ENCODE measurements around the gene ACSF2.

ACSF2 gene

GRCh38 chr17:50421308-50422051 lies 4.5 kb upstream of the ACSF2 start:
- TF ChIP-seq, protein P1, sequence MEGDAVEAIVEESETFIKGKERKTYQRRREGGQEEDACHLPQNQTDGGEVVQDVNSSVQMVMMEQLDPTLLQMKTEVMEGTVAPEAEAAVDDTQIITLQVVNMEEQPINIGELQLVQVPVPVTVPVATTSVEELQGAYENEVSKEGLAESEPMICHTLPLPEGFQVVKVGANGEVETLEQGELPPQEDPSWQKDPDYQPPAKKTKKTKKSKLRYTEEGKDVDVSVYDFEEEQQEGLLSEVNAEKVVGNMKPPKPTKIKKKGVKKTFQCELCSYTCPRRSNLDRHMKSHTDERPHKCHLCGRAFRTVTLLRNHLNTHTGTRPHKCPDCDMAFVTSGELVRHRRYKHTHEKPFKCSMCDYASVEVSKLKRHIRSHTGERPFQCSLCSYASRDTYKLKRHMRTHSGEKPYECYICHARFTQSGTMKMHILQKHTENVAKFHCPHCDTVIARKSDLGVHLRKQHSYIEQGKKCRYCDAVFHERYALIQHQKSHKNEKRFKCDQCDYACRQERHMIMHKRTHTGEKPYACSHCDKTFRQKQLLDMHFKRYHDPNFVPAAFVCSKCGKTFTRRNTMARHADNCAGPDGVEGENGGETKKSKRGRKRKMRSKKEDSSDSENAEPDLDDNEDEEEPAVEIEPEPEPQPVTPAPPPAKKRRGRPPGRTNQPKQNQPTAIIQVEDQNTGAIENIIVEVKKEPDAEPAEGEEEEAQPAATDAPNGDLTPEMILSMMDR (conservative IDR thresholded peaks at IDR 0.05; ENCODE audit: low read depth), result no peak
- H3K27ac ChIP-seq, result no peak overlapping the region
- ChIA-PET POLR2A (ENCODE audit: low non-redundant PET) (no interaction called here), CTCF (interaction anchor here (0.8 to 1.5 kb wide), 2 partner anchors 24 to 30 kb away, joined by 3 to 7 read pairs; partner anchors contain the start of gene LRRC59)
- DNase-seq (ENCODE audit: low spot score), result no peak

- ChIA-PET CTCF (interaction anchor here (1.5 kb wide), 1 partner anchor 25 kb away, joined by 7 read pairs; the partner anchor contains the start of gene LRRC59), POLR2A (ENCODE audit: low non-redundant PET) (no interaction called here)
- H3K27ac ChIP-seq, result no peak overlapping the region
- no peak for DNase-seq (ENCODE audit: low spot score)
- TF ChIP-seq, protein P1 (conservative IDR thresholded peaks at IDR 0.05; ENCODE audit: low read depth), result no peak
Measured at GRCh38 chr17:50422738-50423137, 3.3 kb upstream of the ACSF2 start.

DNA sequence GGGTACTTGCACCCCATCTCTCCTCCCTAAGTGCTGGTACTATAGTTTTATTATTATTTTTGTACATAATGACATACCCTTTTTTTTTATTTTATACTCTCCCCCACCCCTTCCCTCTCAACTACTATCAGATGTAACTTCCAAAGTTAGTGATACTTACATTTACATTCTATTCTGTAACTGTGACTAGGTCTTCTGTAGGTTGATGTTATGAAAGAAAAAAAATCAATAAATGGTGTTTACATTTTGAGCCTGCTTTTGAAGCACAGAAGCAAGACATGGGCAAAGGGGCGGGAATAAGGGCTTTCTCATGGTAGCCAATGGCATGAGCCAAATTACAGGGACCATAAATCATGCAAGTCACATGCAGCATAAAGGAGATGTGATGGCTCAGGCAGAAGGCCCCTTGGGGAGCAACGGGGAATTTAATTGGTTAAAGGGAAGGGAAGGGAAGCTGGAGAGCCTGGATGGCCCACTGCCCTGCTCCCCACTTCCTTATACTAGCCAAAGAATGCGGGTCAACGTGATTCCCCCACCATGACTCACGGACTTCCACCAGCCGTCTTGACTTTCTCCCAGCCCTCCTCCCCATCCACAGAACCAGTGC lies 2.4 kb upstream of the ACSF2 start:
- CTCF ChIA-PET, result interaction anchor here (1.0 kb wide), 2 partner anchors 26 to 222 kb away, joined by 3 to 5 read pairs; partner anchors contain the start of gene COL1A1
- H3K27ac ChIP-seq, result no peak overlapping the region
- peak; percentile 91 for DNase-seq (ENCODE audit: low spot score)
- TF ChIP-seq, protein P1 (conservative IDR thresholded peaks at IDR 0.05; ENCODE audit: low read depth), result no peak
- POLR2A ChIA-PET (ENCODE audit: low non-redundant PET), result no interaction called here

DNA sequence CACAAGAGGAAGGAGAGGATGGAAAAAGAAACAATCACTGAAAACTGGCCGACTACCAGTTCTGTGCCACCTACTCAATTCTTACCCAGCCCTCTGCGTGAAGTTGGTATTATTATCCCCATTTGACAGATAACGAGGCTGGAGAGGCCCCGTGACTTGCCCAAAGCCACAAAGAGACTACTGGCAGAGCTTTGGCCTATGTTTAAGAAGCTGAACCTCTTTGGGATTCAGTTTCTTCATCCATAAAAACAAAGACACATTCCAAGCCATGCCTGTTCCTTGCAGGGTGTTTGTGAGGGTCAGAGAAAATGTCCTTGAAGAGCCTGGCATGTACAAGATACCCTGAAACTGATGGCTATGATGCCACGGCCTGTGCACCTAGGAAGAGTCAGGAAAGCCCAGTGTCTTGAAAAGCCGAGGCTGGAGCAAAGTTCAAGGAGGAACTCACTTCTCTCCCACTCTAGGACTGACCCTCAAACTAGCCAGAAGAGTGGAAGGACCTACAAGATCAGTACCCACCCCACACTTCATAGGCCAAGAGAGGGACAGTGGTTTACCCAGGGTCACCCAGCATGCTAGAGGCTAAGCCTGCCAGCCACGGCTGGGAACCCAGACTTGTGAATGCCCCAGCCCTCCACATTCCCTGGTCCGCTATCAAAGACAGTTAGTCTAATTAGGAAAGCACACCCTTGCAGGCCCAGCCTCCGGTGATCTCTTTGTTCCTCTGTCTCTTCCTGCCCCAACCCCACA lies 1.6 kb upstream of the ACSF2 start:
- POLR2A ChIA-PET (ENCODE audit: low non-redundant PET), result no interaction called here
- CTCF ChIA-PET, result interaction anchor here (1.0 to 3.0 kb wide), 3 partner anchors 26 to 223 kb away, joined by 3 to 16 read pairs (median 5); partner anchors contain the start of genes COL1A1 and LRRC59

DNA sequence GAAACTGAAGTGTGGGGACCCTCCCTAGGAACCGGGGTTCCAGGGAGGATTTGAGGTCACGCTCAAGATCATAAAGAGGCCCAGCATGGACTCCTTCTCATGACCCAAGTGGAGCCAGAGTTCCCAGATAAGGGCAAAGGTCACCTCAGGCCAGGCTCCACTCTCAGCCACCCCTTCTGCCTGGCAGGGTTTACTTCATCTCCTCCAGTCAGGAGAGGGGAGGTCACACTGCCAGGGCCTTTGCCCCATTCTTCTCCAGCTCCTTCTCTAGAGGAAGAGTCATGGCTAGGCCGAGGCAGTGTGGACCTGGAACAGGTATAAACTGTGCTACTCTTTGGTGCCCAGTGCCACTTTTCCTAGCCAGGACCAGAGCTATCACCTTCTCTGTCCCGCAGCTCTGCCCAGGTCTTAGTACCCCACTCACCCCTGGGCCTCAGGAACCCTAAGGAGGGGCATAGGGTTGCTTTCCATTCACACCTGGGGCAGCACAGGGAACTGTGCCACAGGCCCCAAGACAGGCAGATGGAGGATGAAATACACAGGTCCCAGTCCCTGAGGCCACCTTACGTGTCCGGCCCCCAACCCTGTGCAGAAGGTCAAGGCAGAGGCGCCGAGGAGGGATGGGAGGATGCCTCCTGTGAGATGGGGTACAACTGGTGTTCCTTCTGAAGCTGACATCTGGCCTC lies 879 bp upstream of the ACSF2 start:
- POLR2A ChIA-PET (ENCODE audit: low non-redundant PET), result no interaction called here
- CTCF ChIA-PET, result interaction anchor here (3.0 kb wide), 1 partner anchor 28 kb away, joined by 16 read pairs; the partner anchor contains the start of gene LRRC59
- TF ChIP-seq, protein P1 (conservative IDR thresholded peaks at IDR 0.05; ENCODE audit: low read depth), result no peak
- DNase-seq (ENCODE audit: low spot score), result no peak
- H3K27ac ChIP-seq, result peak overlapping the region; percentile 85

More for the DNA sequence above, 1.6 kb upstream of the ACSF2 start:
- no peak for DNase-seq (ENCODE audit: low spot score)
- TF ChIP-seq, protein P1 (conservative IDR thresholded peaks at IDR 0.05; ENCODE audit: low read depth), result no peak
- no peak overlapping the region for H3K27ac ChIP-seq
